Measurements from ENCODE around the gene BLACAT1. TPM values are rescaled to one million over a fixed set of nuclear protein-coding genes. Genes with fewer than 3 reads are reported as not detected.

The BLACAT1 gene
- total and polyA plus RNA-seq, 9 of the 15 experiments (the other 6 are each of a cell fraction or from before 2014, with no cell fraction given), result 0.10 to 5.9 (median 0.73) TPM

DNA sequence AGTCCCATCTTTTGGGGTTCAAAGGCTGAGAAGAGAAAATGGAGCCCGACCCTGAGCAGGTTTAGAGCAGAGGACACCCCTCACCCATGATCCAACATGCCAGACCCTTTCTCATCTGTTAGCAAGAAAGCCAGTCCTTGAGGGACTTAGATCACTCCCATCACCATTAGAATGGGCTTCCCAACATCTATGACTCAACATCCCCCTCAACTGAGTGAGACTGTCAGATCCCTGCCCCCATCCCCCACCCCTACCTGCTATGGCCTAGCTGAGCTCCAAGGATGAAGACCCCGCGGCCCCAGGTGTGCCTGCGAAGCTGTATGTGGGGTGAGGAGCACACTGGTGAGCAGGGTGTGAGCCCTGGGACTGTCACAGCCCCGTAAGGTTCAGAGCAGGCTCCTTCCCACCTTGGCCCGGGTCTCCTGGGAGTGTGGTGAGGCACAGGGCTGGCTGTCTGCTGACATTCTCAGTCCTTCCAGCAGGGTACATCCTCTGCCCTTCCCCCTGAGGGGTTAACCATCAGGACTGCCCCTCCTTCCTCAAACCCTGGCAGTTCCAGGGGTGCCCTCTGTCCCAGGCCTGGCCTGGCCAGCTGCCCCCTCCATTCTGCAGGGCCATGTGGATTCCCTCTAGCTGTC lies 21.4 kb upstream of the BLACAT1 start:
- in situ Hi-C loops (cut with MboI), result no loop called here

More for the DNA sequence above, 21.4 kb upstream of the BLACAT1 start:
- H3K27ac ChIP-seq (ENCODE audit: extremely low read depth, low read depth, low read length), result no peak overlapping the region
- peaks cover 16% of the 10 kb centered on the region for H4K20me1 ChIP-seq (replicated peaks; ENCODE audit: control insufficient read depth, insufficient read depth, low read length)
- H3K79me2 ChIP-seq (ENCODE audit: control insufficient read depth, insufficient read depth, low read length), result no peaks in the 10 kb centered on the region
- no TSS peak for BruUV-seq (replicated peaks)
- peak; percentile 38; the same call in 2 of the 3 replicates for ATAC-seq
- H2AFZ ChIP-seq (ENCODE audit: low read depth, low read length), result no peak overlapping the region
- H3K9me1 ChIP-seq (ENCODE audit: control insufficient read depth, insufficient read depth, low read length), result no peaks in the 10 kb centered on the region
- H3K9me3 ChIP-seq (replicated peaks; ENCODE audit: control insufficient read depth, insufficient read depth, low read depth, low read length), result peaks cover 4% of the 10 kb centered on the region; the same call in 1 of the 2 replicates
- CTCF ChIA-PET (ENCODE audit: low intra/inter-chr PET ratio), result no interaction called here
- no peak overlapping the region for H3K4me2 ChIP-seq (ENCODE audit: insufficient read depth, low read length)
- TF ChIP-seq TCF7 (IDR thresholded peaks at IDR 0.05; ENCODE audit: borderline replicate concordance), result no peak
- TF ChIP-seq MEIS2 (IDR thresholded peaks at IDR 0.05; ENCODE audit: partially characterized antibody), result no peak
- TF ChIP-seq ZNF589 (CRISPR knock-in tag; IDR thresholded peaks at IDR 0.05; ENCODE audit: low read depth), result no peak
- no peak for TF ChIP-seq XRCC3 (IDR thresholded peaks at IDR 0.05)
- no peak for TF ChIP-seq ZBTB43 (CRISPR knock-in tag; IDR thresholded peaks at IDR 0.05)
- TF ChIP-seq TGIF2 (CRISPR knock-in tag; IDR thresholded peaks at IDR 0.05), result no peak
- TF ChIP-seq SRF (CRISPR knock-in tag; IDR thresholded peaks at IDR 0.05), result no peak
- no peak for TF ChIP-seq NEUROD1 (IDR thresholded peaks at IDR 0.05; ENCODE audit: borderline replicate concordance, low read depth, low read length, partially characterized antibody)
- no peak for TF ChIP-seq RFX5 (IDR thresholded peaks at IDR 0.05; ENCODE audit: low read depth, low read length)
- TF ChIP-seq KAT7 (CRISPR knock-in tag; IDR thresholded peaks at IDR 0.05; ENCODE audit: borderline replicate concordance), result no peak
- TF ChIP-seq FOXK2 (conservative IDR thresholded peaks at IDR 0.05 in 1 of 2, IDR thresholded peaks at IDR 0.05 in 1 of 2; ENCODE audit: low read depth in 2 of 2), result no peak
- intact Hi-C loops (cut with micrococcal nuclease), result no loop called here
- no peaks in the 10 kb centered on the region for H3K36me3 ChIP-seq (ENCODE audit: control insufficient read depth, insufficient read depth, low read length)
- 2% methylated on average over 6 of the region's 6 CpGs for WGBS (ENCODE audit: insufficient coverage, low coverage, missing lambda C conversion rate)
- peaks cover 0 to 4% of the 10 kb centered on the region in 2 experiments; a peak in 1 of 5 replicates for H3K4me1 ChIP-seq (replicated peaks in 1 of 2; ENCODE audit: control insufficient read depth in 2 of 2, insufficient read depth in 2 of 2, low read length in 2 of 2)
- no peak overlapping the region for H3K4me3 ChIP-seq
- peaks cover 16 to 41% of the 10 kb centered on the region in 2 experiments for H3K27me3 ChIP-seq (ENCODE audit: control insufficient read depth in 2 of 2, insufficient read depth in 2 of 2, low read length in 2 of 2)
- POLR2A ChIA-PET, result interaction anchor here (0.5 to 1.0 kb wide), 4 partner anchors 11 to 628 kb away, joined by 3 read pairs; no protein-coding TSS in a partner anchor
- DNase-seq (ENCODE audit: extremely low read depth in 1 of 4, low spot score in 3 of 4), result no peak
- no peak overlapping the region for H3K9ac ChIP-seq (ENCODE audit: insufficient read depth in 1 of 2, low read depth in 2 of 2, low read length in 2 of 2)
- FAIRE-seq, result no peak
